Measurements from ENCODE around the gene ELMO1.

ELMO1 gene

GRCh38 chr7:36852017-36852416 lies 596.6 kb downstream of the ELMO1 start:
- no peak for DNase-seq

- DNase-seq, result no peak
These were observed 597.3 kb downstream of the ELMO1 start for GRCh38 chr7:36851382-36851781.

- no peak for DNase-seq
These were observed 600.7 kb downstream of the ELMO1 start for GRCh38 chr7:36847946-36848345.

GRCh38 chr7:36844374-36844773 lies 604.3 kb downstream of the ELMO1 start:
- DNase-seq, result no peak

GRCh38 chr7:36840904-36841303 lies 607.8 kb downstream of the ELMO1 start:
- DNase-seq, result no peak

- no peak for DNase-seq
These were observed 609.9 kb downstream of the ELMO1 start for GRCh38 chr7:36838616-36839225.

GRCh38 chr7:36831049-36831448 lies 617.6 kb downstream of the ELMO1 start:
- DNase-seq, result no peak

DNA sequence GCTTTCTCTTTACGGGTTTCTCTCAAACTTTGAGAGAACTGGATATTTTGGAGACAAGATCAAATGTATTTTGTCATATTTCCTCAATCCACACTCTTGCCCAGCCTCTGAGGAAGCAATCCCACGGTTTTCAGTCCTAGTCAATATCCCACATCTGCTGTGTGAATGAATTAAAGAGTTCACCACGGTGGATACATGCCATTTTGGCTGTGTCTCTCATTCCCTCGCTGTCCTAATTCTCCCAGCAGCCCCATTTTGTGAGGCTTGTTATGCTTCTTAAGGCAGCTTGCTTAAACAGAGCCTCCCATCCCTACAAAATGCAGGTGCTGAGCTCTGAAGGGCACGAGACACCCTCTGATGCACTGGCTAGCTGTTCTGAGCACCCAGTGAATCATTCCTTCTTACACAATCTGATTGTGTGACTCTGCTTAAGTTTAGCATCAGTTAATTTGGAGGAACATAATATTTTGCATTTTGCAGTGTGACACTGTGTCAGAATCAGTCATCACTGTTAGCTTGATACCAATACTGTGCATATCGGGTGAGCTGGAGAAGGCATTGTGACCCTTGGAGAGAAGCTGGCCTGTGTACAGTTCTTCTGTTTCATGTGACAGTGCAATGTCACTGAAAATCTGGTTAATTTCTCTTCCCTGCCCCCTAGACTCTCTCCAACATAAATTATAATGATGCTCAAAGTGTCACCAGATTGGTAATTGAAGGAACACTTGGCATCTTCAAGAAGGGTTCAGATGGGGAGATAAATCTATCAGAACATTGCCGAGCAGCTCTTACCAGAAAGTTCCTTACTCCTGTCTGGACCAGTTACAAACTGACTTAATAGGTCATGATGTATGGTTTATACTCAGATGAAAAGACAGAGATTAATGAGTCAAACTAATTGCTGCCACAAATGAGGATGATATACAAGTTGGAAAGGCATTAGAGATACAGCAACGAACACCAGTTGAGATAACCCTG lies 620.6 kb downstream of the ELMO1 start:
- no peak for DNase-seq

DNA sequence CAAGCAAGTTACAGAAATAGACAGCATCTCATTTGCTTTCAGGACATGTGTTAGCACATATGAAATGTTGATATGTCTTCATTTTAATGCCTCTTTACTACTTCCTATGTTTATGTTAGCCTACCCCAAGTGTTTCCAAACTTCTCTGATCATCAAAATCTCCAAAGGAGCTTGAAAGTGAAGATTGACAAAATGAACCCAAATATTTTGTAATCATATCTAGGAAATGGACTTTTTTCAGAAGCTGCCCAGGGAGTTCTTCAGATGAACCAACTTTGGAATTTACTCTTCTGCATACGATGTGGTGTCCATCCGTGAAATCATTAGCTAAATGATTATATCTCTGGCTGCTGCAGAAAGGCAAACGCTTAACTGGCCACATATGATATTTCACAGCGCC lies 623.2 kb downstream of the ELMO1 start:
- DNase-seq, result no peak

DNA sequence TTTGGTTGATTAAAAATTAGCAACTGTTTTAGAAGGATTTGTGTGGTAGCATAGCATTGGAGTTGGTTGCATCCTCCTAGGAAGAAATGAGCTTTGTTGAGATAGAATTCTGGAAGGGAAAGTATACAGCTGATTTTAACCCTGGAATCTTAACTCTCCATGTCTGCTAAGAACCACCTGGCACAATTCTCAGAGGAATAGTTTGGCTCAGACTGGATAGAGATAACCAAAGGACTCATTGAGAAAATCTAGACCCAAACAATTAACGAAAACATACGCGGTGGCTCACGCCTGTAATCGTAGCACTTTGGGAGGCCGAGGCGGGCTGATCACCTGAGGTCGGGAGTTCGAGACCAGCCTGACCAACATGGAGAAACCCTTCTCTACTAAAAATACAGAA lies 625.3 kb downstream of the ELMO1 start:
- no peak for DNase-seq

DNA sequence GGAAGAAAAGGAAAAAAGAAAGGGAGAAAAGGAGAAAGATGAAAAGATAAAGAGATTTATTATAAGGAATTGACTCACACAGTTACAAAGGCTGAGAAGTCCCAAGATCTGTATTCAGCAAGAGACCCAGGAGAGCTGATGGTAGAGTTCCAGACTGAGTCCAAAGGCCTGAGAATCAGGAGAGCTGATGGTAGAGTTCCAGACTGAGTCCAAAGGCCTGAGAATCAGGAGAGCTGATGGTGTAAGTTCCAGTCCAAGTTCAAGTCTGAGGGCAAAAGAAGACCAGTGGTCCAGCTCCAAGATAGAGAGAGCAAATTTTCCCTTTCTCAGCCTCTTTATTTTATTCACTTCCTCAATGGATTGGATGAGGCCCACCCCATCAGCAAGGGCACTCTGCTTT lies 627.0 kb downstream of the ELMO1 start:
- DNase-seq, result no peak

DNA sequence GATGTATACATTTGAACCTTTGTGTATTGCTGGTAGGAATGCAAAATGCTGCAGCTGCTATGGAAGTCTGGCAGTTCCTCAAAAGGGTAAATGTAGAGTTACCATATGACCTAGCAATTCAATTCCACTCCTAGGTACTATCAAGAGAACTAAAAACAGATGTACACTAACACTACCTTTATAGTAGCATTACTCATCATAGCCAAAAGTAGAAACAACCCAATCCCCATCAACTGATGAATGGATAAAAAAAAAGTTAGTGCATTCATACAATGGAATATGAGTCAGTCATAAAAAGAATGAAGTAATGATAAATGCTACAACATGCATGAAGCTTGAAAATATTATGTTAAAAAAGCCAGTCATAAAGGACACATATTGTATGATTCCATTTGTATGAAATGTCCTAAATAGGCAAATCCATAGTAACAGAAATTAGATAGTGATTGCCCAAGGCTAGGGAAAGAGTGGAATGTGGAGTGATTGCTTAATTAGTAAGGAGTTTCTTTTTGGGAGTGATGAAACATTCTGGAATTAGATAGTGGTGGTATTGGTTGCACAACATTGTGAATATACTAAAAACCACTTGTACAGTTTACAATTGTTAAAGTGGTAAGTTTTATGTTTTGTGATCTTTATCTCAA lies 628.0 kb downstream of the ELMO1 start:
- no peak for DNase-seq

DNA sequence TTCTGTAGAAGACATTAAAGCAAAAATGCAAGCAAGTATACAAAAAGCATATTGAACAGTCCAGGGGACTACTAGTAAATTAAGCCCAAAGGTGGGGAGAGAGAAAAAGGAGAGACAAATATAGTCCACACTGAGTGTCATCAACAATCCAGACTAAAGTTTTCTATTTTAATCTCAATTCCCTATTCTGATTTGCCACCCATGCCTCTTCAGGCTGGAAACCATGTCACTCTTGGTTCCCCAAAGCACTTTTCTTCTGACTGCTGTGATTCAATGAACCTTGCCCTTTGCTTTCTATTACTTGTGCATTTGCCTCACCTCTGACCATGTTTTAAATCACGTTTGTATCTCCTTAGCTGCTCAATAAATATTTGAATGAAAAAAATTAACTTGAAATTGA lies 629.0 kb downstream of the ELMO1 start:
- no peak for DNase-seq

DNA sequence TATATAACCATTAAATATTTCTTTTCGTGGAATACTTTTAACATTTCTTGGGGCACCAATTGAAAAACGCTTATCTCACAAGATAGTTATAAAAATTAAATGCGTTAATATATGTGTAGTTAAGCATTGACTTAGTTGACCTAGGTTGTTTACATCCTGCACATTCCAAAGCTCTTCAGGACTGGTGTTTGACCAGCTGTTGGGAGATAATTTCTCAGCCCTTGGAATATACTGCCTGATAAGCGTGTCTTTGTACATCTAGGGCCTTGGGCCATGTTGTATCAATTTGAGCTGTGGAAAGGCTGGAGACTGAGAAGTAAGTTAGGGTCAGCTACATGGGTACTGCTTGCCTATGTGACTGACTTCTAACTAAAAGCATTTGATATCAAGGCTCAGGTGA lies 634.4 kb downstream of the ELMO1 start:
- DNase-seq, result no peak

GRCh38 chr7:36811807-36812206 lies 636.9 kb downstream of the ELMO1 start:
- no peak for DNase-seq

DNA sequence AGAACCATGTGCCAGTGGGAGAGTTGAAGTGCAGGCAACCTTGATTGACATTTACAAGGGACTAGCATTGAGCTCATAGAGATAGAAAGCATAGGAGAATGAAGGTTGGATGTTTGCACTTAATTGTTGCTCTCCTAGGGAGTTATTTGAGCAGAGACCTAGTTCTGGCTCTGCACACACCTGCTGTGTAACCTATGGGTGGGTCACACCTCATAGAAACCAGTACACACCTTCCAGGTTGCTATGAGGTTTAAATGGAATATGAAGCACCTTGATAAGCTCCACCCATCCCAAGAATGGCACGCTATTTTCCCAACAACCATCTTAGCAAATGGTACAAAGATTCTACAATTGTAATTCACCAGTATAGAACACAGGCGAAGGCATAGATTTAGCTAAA lies 638.2 kb downstream of the ELMO1 start:
- no peak for DNase-seq

DNA sequence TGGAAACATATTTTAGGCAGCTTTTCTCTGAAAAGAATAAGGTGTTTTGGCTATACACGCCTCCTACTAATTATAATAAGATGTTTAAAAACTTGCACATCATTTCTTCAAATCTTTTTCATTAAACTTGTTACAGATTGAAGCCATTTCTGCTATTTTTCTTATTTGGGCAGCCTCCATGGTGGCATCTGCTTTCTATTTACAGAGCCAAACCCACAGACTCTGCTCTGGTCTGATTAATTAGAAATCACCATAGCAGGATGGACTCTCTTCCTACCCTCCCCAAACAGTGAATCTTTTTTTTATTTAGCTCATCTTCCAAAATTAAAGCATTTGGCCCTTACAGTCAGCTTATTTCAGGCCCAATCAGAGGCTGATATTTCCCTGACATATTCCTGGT lies 638.6 kb downstream of the ELMO1 start:
- DNase-seq, result no peak

DNA sequence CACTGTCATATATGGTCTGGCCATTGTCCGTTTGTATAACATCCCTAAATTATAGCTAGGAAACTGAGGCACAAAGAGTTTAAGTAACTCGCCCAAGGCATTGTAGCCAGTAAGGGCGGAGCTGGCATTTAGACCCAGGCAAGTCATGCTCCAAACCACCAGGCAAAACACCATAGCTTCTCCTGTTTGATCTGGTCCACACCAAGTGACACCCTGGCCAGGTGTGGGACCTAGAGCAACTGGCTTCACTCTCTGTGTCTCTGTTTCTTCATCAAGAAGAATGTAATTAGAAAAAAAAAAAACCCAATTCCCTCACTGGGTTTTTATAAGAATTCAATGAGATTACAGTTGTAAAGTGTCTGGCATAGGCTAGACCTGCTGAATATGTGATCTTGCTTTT lies 639.2 kb downstream of the ELMO1 start:
- DNase-seq, result no peak

GRCh38 chr7:36809086-36809485 lies 639.6 kb downstream of the ELMO1 start:
- DNase-seq, result no peak

- DNase-seq, result no peak
These were observed 641.8 kb downstream of the ELMO1 start for GRCh38 chr7:36806891-36807290.

Measured in NCI-H1436 treated with DMSO at 0.1 percent for 48 hours (cell line).